HT-29 (cell line): Measurements from ENCODE around the gene P4HTM. TPM values are rescaled to one million over a fixed set of nuclear protein-coding genes. Genes with fewer than 3 reads are reported as not detected.

ENCODE experiments used
- DNase-seq: peaks from one replicate; pipeline ENCODE4 v3.0.0-alpha.2; 2015; ENCODE audit warnings: low spot score
- small RNA-seq: library from RNA; depleted of rRNA; stranded (forward); fragments of <200 nt; gene quantifications from one replicate; pipeline ENCODE3, GENCODE V24; 2014
- total RNA-seq: library from RNA; depleted of rRNA; stranded (reverse); fragments of >200 nt; shearing (Covaris generic); gene quantifications from 2 replicates; pipeline ENCODE4 v1.2.3, GENCODE V29; 2014; rRNA removed

P4HTM gene
- total RNA-seq, 1 experiment from 2014 or later = 61.2 TPM

DNA sequence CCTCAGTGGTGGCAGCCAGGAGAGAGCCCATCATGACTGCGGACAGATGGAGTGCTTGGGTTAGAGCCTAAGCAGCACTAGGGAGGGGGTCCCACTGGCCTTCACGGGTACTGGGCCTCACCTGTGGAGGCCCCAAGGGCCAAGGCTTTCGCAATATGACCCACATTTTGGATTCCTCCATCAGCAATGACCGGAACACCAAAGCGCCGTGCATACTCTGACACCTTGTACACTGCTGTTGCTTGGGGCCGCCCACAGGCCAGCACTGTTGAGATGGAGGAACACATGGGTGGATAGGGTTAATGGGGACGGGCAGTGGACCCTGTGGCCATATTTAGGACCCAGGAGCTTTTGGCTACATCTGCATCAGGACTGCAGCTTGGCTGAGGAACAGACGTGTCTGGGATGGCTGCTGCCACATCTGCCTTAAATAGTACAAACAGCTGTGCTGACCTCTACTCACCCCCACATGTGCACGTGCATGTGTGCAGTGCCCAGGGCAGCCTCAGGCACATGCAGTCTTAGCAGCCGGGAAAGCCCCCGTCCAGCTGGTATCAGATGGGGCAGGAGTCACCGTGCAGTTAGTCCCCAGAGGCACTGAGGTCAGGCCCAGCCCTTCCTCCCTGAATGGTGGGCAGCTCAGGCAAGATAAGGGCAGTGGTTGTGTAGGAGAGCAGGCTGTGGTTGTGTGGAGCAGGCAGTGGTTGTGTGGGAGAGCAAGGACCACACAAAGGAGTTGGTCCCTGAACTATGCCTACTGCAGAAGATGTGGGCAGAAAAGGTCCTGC, 35.2 kb downstream of the P4HTM start:
- no peak for DNase-seq

DNA sequence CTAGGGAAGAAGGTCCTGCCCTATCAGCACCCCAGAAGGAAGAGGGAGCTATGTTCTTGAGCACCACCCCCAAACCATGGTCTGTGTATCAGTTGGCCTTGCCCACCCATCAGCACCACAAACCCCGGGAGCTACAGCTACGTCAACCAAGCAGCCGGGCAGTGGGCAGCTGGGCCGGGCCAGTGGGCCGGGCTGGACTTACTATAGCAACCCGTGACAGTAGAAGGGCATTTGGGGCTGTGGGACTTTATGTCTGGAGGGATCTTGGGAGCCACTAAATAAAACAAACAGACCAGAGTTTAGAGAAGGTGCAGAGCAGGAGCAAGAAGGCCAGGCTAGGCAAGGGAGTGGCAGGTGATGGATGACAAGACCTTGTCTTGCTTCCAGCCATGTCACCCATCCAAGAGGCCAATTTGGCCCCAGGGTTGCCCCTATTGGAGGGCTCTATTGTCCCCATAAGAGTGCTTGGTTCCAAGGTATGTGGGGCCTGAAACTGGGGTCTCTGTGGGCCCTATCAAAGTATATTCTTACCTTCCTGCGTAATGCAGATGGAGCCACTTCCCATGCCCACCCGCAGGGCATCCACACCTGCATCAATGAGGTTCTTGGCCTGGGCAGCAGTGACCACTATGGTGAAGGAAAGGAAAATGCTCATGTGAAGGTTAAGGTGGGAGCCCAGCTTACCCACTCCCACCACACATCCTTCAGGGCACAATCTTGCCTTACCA, 35.9 kb downstream of the P4HTM start:
- no peak for DNase-seq

DNA sequence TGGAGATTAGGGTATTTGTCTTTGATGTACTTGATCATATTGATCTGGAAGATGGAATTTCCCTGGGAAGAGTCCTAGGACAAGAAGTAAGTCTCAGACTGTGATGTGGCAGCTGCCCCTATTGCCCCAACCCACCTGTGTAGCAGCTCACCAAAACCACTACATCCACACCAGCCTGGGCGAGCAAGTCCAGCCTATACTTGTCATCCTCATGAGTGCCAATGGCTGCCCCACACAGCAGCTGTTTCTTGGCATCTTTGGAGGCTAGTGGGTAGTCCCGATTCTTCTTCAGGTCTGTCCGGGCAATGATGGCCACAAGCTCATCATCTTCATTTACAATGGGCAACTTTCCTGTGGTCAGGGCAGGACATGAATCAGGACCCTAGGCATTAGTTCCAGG, 36.5 kb downstream of the P4HTM start:
- DNase-seq = no peak

DNA sequence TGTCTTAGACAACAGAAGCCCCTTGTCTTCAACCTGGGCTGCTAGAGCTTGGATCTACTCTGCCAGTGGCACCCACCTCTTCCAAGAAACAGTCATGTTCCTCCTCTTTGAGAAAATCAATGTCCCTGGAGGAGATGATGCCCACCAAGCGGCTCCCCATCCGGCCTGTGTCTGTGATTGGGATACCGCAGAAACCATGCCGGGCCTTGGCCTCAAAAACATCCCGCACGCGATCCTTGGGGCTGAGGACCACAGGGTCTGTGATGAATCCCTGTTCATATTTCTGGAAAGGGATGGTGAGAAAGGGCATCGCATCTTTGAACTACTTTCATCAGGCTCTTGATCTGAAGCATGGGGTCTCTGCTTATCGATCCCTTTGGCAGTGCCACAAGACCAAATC, 37.6 kb downstream of the P4HTM start:
- no peak for DNase-seq

DNA sequence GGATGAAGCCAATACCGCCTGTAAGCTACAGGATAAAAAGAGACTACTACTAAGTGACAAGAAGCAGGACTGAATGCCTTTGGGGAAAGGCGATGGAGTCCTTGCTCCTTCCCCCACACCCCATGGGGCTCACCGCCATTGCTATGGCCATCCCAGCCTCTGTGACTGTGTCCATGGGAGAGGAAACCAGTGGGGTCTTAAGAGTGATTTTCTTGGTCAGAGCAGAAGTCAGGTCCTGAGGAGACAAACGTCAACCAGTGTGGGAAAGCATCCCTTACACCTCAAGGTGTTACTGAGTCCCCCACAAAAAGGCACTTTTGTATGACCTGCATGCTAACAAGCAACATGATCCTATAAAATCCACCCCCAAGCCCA, 38.2 kb downstream of the P4HTM start:
- DNase-seq = no peak

DNA sequence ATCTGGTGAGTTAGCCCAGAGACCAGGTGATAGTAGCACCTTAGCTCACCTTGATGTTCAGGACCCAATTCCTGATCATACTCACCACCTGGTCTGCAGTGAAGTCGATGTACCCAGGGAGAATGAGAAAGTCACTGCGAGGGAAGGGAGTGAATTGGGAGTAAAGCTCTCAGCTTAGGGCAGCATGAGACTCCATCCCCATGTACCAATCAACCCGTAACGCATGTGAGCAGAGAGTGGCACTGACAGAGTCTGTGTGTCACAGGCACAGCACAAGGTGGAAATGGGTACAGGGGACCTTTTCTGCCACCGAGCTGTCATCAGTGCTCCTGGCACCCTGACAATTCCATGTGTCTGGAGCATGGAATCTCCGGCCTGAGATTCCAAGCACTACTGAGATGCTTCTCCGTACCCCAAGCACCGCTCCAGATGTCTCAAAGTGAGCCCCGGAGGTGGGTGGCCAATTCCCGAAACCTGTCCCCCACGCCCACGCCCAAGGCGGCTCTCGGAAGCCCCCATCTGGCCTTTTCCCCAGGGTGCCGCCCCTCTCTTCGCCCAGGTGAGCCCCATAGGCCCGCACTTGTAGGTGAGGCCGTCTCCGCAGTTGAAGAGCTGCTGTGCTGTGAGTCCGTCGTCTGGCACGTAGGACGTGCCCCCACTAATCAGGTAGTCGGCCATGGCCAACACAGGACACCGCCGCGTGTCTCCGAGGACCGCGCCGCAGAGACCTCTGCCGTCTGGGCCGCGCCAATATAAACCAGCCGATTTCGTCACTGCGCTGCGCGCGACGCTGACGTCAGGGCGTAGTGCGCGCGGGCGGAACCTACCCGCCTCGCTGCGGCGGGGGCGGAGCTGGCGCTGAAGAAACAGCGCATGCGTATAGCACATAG, 38.9 kb downstream of the P4HTM start, which contains the start of gene IMPDH2:
IMPDH2 (minus strand) TSS at position 726 of the 890 bp plus-strand sequence; CDS start at position 678, 48 bp downstream.
- peak; percentile 88 for DNase-seq

DNA sequence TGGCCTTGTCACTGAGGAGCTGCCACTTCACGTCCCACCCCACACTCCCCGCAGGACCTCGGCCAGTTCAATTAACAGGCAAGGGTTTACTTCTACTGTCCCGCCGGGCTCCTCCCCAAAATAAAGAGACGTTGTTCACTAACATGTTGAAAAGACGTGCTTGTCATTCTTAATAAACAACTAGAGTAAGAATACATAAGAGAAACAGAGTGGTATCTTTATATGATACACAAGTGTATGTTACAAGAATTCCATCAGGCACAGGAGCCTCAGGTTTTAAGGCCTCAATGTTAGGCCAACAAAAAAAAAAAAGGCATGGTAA, 39.5 kb downstream of the P4HTM start:
- no peak for DNase-seq

DNA sequence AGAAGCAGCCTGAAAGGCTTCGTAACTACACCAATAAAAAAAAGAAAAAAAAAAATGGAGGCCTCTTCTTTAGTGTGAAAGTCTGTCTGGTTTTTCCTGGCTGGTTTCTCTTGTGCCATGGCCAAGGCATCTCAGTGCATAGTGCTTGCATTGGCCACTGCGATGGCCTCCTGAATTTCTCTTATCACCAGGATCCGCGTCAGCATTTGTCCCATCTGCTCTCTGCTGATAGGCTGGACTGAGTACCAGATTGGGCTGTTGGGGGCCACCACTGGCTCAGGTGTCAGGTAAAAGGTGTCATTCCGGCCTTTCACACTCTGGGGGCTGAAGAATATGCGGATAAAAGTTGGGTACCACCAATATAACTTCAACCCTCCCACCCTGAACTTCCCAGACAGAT, 40.3 kb downstream of the P4HTM start:
- DNase-seq = no peak

DNA sequence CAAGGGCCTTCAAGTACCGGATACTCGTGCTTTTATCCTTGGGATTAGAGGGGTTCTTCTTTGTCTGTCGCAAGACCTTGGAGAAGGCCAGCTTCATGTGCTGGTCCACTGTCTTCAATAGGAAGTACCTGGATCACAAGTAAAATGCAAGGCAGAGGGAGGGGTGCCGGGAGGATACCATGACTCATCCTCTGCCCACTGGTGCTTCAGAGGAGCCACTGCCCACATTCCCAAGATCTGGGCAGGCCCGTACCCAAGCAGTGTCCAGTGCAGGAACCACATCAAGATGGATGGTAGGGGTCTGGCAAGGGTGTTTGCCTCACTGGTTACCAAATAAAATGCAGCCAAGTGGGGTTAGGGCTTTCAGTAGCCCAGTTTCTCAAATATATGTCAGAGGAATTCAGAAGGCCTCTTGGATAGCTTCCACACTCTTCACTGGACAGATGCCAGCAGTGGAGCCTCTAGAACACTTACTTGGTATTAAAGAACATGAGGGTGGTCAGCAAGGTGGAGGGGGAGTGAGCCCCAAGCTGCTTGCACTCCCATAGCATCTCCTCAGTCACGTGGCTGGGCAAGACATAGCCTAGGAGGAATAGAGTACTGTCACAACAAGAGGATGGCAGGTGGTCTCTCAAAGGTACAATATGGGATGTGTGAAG, 42.7 kb downstream of the P4HTM start:
- no peak for DNase-seq

DNA sequence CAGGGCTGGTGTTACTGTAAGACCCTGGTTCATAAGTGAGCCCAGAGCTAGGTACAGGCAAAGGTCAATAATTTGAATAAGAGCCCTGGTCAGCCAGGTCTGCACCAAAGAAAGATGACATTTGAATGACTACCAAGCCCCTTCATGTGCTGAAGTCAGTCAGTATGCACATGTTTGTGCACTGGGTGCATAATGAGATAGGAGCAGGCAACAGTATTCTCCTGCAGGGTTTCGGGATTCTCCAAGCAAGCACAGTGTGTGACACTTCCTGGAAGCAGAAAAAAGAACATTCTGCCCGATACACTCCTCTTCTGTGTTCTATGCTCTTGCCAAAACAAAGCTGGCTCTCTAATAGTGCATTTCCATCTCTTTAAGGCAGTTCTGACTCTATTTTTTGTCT, 44.6 kb downstream of the P4HTM start:
- no peak for DNase-seq

DNA sequence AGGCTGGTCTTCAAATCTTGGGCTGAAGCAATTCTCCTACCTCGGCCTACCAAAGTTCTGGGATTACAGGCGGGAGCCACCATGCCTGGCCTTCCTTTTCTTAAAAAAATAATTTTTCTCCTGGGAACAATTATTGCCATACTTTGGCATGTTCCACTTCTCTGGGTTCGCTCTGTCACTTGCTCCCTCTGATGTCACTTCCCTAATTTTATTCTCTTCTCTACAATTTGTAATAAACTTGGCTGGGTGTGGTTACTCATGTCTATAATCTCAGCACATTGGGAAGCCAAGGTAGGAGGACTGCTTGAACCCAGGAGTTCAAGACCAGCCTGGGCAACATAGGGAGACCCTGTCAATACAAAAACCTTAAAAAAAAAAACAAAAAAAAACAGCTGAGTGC, 45.2 kb downstream of the P4HTM start:
- DNase-seq = no peak

DNA sequence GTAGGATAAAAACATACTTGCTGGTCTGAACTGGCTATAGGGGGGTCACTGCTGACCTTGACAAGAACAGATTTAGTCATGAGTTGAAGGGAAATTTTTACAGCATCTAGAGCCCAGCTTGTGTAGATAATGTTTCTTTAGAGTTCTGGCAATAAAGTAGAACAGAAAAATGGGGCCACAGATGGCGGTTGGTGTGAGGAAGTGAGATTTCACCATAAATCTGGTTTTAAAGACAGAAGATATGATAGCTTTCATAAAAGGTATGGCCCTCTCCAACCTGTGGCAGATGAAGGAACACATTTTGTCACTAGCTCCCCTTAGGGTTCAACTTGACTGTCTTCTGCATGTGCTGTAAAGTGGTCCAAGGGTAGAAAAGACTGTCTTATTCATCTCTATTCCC, 63.5 kb downstream of the P4HTM start:
- no peak for DNase-seq

DNA sequence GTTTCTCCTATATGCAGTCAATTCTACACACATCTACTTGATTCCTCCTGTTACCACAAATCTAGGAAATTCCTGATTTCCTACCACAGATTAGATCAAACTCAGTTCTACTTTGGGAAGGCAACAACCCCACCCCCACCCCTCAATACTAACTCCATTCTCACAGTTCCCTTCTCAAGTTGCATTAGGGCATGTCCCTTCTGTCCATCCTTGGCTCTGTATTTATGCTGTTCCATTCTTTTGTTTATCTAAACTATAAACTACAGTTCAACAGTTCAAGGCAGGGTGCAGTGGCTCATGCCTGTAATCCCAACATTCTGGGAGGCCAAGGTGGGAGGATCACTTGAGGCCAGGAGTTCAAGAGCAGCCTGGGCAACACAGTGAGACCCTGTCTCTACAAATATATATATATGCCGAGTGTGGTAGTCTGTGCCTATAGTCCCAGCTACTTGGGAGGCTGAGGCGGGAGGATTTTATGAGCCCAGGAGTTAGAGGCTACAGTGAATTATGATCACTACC, 64.4 kb downstream of the P4HTM start:
- DNase-seq = no peak

Small RNA genes within 50 kb of the gene (small RNA-seq; reads per million reads assigned to genes)
- 537 reads per million, percentile 99 among the genes with 10 or more reads in this experiment for gene MIR191
- gene MIR425 = 7.5 reads per million, percentile 86 among the genes with 10 or more reads in this experiment

Other genes with a start within 250 kb of the P4HTM start
- gene PRKAR2A, start 142.4 kb upstream of the P4HTM start, total RNA-seq = 54.9 and 56.2 TPM in 2 replicates
- gene SLC25A20, start 91.4 kb upstream of the P4HTM start, total RNA-seq = 9.1 and 11.3 TPM in 2 replicates
- 48.0 and 58.7 TPM in 2 replicates for gene ARIH2, start 71.4 kb upstream of the P4HTM start, total RNA-seq
- gene WDR6, start 17.1 kb downstream of the P4HTM start, total RNA-seq = 82.3 and 87.1 TPM in 2 replicates
- gene DALRD3, start 28.3 kb downstream of the P4HTM start, total RNA-seq = 42.2 and 45.4 TPM in 2 replicates
- gene NDUFAF3, start 31.9 kb downstream of the P4HTM start, total RNA-seq = 254 and 271 TPM in 2 replicates
- gene IMPDH2, start 39.2 kb downstream of the P4HTM start, total RNA-seq = 265 and 282 TPM in 2 replicates
- gene QRICH1, start 103.8 kb downstream of the P4HTM start, total RNA-seq = 51.6 and 74.4 TPM in 2 replicates
- 272 and 291 TPM in 2 replicates for gene QARS1, start 114.5 kb downstream of the P4HTM start, total RNA-seq
- 39.3 and 49.3 TPM in 2 replicates for gene USP19, start 130.6 kb downstream of the P4HTM start, total RNA-seq
- 49.5 and 56.8 TPM in 2 replicates for gene LAMB2, start 142.8 kb downstream of the P4HTM start, total RNA-seq
- 12.4 and 19.5 TPM in 2 replicates for gene CCDC71, start 176.1 kb downstream of the P4HTM start, total RNA-seq
- 0.42 TPM in 1 of 2 replicates, not detected in the other for gene KLHDC8B, start 181.4 kb downstream of the P4HTM start, total RNA-seq